ENCODE measurements around the gene SPG21.

Gene SPG21

DNA sequence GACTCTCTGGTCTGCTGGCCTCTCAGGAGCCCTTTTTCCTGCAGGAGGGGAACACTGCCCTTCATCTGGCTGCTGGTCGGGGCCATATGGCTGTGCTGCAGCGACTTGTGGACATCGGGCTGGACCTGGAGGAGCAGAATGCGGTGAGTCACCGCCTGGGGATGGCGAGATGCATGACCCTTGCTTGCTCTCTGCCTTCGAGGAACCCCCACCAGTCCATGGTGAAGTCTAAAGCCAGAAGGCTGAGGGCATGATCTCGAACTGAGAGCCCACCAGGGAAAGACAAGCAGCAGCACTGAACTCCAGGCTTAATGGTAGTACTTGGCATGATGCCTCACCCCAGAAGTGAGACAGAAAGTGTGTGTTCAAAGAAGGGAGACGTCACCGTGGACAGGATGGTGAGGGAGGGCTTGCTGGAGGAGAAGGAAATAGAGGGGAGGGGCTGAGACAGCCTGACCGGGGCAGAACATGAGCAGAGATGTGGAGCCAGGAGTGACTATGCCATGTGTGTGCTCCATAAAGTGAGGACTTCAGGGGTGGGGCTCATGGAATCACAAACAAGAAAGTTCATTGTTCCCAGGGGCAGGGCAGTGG lies 58.8 kb downstream of the SPG21 start:
- no peak for DNase-seq (ENCODE audit: insufficient read length)
- no peak for TF ChIP-seq POLR2AphosphoS5 (IDR thresholded peaks at IDR 0.05; ENCODE audit: low read depth, low read length)
- no peak for FAIRE-seq

DNA sequence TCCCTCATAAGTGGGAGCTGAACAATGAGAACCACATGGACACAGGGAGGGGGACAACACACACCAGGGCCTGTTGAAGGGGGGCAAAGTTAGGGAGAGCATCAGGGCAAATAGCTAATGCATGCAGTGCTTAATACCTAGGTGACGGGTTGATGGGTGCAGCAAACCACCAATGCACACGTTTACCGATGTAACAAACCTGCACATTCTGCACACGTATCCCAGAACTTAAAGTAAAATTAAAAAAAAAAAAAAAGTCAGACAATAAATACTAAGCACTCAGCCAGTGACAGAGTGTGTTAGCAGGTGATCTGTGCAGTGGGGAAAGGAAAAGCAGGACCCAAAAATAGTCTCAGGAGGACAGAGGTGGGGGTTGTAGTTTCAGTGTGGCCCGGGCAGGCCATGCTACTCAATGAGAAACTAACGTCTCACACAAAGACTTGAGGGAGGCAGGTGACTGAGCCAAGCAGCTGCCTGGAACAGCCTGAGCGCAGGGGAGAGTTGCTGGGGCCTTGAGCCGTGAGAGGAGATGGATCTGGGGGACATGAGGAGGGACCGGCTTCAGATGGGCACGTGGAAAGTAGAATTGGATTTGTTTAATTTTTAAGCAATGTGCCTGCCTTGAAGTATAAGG lies 59.6 kb downstream of the SPG21 start:
- FAIRE-seq = peak; percentile 91

DNA sequence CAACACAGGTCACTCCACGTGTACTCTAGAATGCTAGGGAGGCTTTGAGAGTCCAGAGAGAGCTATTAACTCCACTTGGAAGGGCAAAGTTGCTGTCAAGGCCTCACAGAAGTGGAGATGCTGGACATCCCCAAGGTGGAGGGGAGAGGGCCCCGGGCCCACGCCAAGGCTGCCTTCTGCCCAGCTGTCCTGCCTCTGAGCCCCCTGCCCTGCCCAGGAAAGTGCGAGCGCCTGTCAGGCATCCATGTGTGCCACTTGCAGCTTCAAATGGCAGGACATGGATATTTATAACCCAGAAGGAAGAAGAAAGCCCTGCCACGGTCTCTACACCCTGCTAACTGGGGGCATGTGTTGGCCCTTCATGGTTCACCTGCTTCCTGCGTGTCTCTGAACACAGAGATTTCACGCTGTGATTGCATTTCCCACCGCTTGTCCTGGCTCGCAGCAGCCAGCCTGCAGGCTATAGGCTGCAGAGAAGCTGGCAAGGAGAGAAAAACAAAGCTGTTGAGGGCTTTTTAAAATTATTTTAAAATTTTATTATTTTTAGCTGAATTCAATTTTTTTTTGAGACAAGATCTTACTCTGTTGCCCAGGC lies 61.0 kb downstream of the SPG21 start:
- TF ChIP-seq TAF1 (IDR thresholded peaks at IDR 0.05; ENCODE audit: borderline replicate concordance, low read depth, low read length) = no peak
- TF ChIP-seq POLR2A (IDR thresholded peaks at IDR 0.05; ENCODE audit: low read depth, low read length) = no peak
- TF ChIP-seq POLR2AphosphoS5 (IDR thresholded peaks at IDR 0.05; ENCODE audit: low read depth, low read length) = no peak
- DNase-seq (ENCODE audit: insufficient read length) = no peak
- no peak for FAIRE-seq

More for the DNA sequence above, 59.6 kb downstream of the SPG21 start:
- DNase-seq (ENCODE audit: insufficient read length) = peak; percentile 63
- no peak for TF ChIP-seq POLR2A (IDR thresholded peaks at IDR 0.05; ENCODE audit: low read depth, low read length)
- TF ChIP-seq TAF1 (IDR thresholded peaks at IDR 0.05; ENCODE audit: borderline replicate concordance, low read depth, low read length) = no peak
- TF ChIP-seq POLR2AphosphoS5 (IDR thresholded peaks at IDR 0.05; ENCODE audit: low read depth, low read length) = no peak

DNA sequence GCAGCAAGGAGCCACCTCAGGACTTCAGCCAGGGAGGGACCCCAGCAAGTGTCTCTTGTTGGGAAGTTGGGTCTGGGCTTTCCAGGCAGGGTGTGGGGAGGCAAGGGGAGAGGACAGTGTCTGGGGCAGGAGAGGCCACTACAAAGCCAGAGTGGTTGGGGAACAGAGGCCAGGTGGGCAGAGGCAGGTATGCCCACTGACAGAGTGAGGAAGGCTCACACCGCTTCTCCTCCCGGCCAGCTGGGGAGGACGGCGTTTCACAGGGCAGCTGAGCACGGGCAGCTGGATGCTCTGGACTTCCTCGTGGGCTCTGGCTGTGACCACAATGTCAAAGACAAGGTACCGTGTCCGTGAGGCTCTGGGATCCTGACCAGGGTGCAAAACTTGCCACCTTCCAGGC lies 63.1 kb downstream of the SPG21 start:
- TF ChIP-seq POLR2A (IDR thresholded peaks at IDR 0.05; ENCODE audit: low read depth, low read length) (no peak), TAF1 (IDR thresholded peaks at IDR 0.05; ENCODE audit: borderline replicate concordance, low read depth, low read length) (no peak), POLR2AphosphoS5 (IDR thresholded peaks at IDR 0.05; ENCODE audit: low read depth, low read length) (no peak)
- DNase-seq (ENCODE audit: insufficient read length) (no peak), FAIRE-seq (no peak)

DNA sequence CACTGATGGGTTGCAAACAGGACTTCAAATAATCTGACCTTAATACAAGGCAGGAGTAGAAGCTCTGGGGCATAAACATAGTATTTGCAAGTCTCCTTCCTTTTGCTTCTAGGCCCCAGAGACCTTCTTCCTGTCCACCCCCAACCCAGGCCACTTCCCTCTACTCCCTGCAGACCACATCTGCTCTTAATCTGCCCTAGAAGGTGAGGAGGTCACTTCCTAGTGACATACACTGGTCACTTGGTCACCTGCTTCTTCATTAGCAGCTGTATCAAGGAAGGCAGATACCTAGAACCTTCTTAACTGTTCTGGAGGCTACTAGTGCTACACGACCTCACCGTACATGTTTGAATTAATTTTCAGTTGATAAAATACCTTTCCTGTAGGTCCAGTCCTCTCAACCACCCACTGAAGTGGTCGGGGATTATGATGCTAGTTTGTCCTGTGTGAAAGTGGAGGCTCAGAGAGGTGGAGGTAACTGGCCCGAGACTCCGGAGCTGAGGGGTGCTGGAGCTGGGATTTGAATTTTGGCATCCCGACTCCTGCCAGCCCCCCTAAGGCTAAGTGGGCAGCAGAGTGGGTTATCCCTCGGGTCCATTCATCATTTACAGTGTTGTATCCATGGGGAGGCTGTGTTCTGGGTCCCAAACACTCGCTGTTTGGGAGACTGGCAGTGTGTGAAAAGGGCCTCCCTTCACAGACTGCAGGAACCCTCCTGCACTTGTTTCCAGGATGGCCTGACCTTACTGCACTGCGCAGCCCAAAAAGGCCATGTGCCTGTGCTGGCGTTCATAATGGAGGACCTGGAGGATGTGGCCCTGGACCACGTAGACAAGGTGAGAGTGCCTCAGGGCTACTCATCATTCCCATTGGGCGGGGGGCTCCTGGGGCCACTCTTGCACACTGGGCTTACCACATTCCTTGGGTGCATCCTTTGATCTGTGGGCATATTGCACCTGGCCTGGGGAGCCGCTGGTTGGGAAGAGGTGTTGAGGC lies 64.1 kb downstream of the SPG21 start:
- TF ChIP-seq TAF1 (IDR thresholded peaks at IDR 0.05; ENCODE audit: borderline replicate concordance, low read depth, low read length) = no peak
- TF ChIP-seq POLR2AphosphoS5 (IDR thresholded peaks at IDR 0.05; ENCODE audit: low read depth, low read length) = no peak
- no peak for TF ChIP-seq POLR2A (IDR thresholded peaks at IDR 0.05; ENCODE audit: low read depth, low read length)
- no peak for FAIRE-seq
- no peak for DNase-seq (ENCODE audit: insufficient read length)

DNA sequence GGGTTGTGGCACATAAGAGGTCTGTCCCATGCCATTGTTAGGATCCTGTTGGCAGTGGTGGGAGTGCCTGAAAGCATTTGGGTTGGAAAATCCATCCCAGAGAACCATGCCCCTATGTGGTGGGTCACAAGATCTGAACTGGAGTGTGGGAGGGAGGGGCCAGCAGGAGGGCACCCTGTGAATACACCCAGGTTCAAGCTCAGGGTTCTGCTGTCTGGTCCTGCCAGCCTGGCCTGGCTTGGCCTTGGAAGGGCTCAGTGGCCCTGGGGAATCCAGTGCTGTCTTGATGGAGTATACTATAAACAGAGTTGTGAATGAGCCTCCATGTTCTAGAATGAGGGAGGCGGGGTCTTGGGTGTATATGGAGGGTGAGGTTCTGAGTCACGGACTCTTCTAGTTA lies 66.2 kb downstream of the SPG21 start:
- FAIRE-seq = no peak
- no peak for DNase-seq (ENCODE audit: insufficient read length)
- TF ChIP-seq POLR2AphosphoS5 (IDR thresholded peaks at IDR 0.05; ENCODE audit: low read depth, low read length) (no peak), POLR2A (IDR thresholded peaks at IDR 0.05; ENCODE audit: low read depth, low read length) (no peak), TAF1 (IDR thresholded peaks at IDR 0.05; ENCODE audit: borderline replicate concordance, low read depth, low read length) (no peak)

DNA sequence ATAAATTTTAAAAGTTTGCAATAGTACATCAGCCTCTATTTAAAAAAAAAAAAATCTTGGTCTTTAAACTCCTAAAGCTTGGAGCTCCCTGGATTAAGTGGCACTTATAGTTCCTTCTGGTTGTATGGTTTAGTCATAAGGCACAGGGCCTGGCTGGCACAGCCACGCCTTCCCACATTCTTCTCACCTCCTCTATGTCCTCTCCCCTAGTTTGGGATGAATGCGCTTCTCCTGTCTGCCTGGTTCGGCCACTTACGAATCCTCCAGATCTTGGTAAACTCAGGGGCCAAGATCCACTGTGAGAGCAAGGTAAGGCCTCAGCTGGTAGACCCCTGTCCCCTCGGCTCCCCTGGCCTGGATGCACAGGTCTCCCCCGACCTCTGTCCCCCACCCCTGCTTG lies 68.0 kb downstream of the SPG21 start:
- no peak for FAIRE-seq
- no peak for DNase-seq (ENCODE audit: insufficient read length)
- no peak for TF ChIP-seq POLR2A (IDR thresholded peaks at IDR 0.05; ENCODE audit: low read depth, low read length)
- TF ChIP-seq POLR2AphosphoS5 (IDR thresholded peaks at IDR 0.05; ENCODE audit: low read depth, low read length) = no peak
- TF ChIP-seq TAF1 (IDR thresholded peaks at IDR 0.05; ENCODE audit: borderline replicate concordance, low read depth, low read length) = no peak

DNA sequence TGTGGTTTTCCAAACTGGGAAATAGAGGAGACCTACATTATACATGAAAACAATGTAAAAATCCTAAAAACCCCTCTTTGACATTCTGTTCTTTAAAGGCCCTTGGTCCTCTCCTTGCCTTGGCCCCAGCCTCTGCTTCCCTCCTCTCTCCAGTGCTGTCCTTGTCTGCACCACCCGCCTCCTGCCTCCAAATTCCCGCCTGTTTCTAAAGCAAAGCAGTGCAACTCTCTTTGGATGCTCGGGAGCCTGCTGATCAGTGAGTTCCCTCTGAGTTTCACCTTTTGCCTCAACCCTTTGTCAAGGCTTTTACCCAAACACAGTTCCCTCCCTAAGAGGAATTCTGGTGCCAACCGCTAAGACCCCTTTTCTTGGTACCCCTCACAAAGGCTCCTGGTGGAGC lies 70.0 kb downstream of the SPG21 start:
- FAIRE-seq (no peak), DNase-seq (ENCODE audit: insufficient read length) (no peak)
- TF ChIP-seq POLR2A (IDR thresholded peaks at IDR 0.05; ENCODE audit: low read depth, low read length) (no peak), POLR2AphosphoS5 (IDR thresholded peaks at IDR 0.05; ENCODE audit: low read depth, low read length) (no peak), TAF1 (IDR thresholded peaks at IDR 0.05; ENCODE audit: borderline replicate concordance, low read depth, low read length) (no peak)

DNA sequence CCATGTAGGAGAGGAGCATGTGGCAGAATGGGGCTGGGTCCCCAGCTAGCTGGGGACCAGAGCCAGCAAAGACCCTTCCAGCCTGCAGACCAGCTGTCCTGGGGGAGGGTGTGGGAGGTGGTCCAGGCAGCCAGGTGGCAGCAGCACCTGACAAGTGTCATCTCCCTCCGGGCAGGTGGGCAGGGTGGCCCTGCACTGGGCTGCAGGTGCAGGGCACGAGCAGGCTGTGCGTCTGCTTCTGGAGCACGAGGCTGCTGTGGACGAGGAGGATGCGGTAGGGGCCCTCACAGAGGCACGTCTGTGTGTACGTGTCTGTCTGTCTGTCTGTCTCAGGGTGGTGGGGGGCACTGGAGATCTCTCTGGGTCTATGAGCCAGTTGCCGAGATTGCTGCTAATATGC lies 72.5 kb downstream of the SPG21 start:
- no peak for FAIRE-seq
- no peak for TF ChIP-seq POLR2AphosphoS5 (IDR thresholded peaks at IDR 0.05; ENCODE audit: low read depth, low read length)
- no peak for TF ChIP-seq TAF1 (IDR thresholded peaks at IDR 0.05; ENCODE audit: borderline replicate concordance, low read depth, low read length)
- TF ChIP-seq POLR2A (IDR thresholded peaks at IDR 0.05; ENCODE audit: low read depth, low read length) = no peak
- DNase-seq (ENCODE audit: insufficient read length) = no peak

DNA sequence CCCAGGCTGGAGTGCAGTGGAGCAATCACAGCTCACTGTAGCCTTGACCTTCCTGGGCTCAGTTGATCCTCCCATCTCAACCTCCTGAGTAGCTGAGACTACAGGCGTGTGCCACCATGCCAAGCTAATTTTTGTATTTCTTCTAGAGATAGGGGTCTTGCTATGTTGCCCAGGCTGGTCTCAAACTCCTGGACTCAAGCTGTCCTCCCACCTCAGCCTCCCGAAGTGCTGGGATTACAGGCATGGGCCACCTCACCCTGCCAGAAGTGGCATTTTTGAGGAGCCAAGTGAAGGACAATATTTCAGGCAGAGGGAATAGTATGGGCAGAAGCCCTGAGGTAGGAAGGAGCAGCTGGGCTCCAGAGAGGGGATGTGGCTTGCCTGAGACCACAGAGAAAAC lies 73.3 kb downstream of the SPG21 start:
- no peak for TF ChIP-seq POLR2AphosphoS5 (IDR thresholded peaks at IDR 0.05; ENCODE audit: low read depth, low read length)
- no peak for TF ChIP-seq POLR2A (IDR thresholded peaks at IDR 0.05; ENCODE audit: low read depth, low read length)
- no peak for TF ChIP-seq TAF1 (IDR thresholded peaks at IDR 0.05; ENCODE audit: borderline replicate concordance, low read depth, low read length)
- no peak for DNase-seq (ENCODE audit: insufficient read length)
- FAIRE-seq = no peak

DNA sequence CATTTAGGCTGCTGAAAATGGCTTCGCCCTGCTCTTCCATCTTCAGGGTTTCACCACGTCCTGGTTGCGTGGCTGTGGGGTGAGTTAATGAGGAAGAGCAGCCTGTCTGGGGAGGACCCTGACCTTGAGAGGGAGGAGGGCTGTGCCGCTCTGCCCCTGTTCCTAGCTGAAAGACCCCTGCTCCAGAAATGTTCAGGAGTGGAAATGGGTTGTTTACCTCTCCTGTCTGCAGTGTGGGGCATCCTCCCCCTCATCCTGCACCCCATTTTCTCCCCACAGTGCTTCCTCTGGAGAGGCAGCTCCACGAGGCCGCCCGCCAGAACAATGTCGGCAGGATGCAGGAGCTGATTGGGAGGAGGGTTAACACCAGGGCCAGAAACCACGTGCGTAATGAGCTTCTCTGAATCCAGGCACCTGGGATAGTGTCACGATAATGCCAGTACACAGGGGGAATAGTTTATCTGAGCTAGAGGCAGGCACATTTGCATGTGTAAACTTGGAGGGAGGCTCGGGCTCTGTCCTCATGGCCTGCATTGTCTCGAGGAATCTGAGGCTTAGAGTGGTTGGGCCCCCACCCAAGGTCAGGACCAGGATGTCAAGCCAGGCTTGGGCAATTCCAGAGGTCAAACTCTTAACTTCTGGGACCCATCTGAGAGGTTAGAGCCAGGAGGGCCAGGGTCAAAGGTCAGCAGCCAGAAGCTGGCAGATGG lies 74.0 kb downstream of the SPG21 start:
- no peak for DNase-seq (ENCODE audit: insufficient read length)
- TF ChIP-seq TAF1 (IDR thresholded peaks at IDR 0.05; ENCODE audit: borderline replicate concordance, low read depth, low read length) (no peak), POLR2A (IDR thresholded peaks at IDR 0.05; ENCODE audit: low read depth, low read length) (no peak), POLR2AphosphoS5 (IDR thresholded peaks at IDR 0.05; ENCODE audit: low read depth, low read length) (no peak)
- FAIRE-seq = no peak
